Stimulated activated CD8-positive, alpha-beta memory T cell treated with anti-CD3 and anti-CD28 coated beads, Interleukin-4, amount 100 ng/mL, for 48 hours (primary cell): Measurements from ENCODE around the gene CNNM1.

Experiments used
- DNase-seq: peaks from one replicate; pipeline ENCODE4 v3.0.0-alpha.2; 2020

The CNNM1 gene

GRCh38 chr10:99375426-99375825, 46.3 kb downstream of the CNNM1 start:
- DNase-seq, result no peak

- DNase-seq, result no peak
These were observed 53.0 kb downstream of the CNNM1 start for GRCh38 chr10:99382176-99382575.

- no peak for DNase-seq
These were observed 57.9 kb downstream of the CNNM1 start for GRCh38 chr10:99387071-99387470.

DNA sequence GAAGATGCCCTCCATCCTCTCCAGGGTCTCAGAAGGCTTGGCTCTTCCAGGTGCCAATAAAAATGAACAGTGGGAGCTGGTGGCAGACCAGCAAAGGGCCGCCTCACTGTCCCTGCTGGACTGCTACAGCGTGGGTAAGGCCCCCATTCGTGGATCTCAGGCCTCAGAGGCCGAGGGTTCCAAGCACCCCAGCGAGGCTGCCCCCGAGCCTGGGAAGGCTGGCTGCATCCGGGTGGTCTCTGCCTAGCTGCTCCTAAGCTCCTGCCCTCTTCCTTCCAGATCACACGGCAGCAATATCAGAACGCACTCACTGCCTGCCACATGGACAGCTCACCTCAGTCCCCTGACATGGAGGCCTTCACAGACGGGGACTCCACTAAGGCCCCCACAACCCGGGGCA, 58.4 kb downstream of the CNNM1 start:
- DNase-seq, result no peak

DNA sequence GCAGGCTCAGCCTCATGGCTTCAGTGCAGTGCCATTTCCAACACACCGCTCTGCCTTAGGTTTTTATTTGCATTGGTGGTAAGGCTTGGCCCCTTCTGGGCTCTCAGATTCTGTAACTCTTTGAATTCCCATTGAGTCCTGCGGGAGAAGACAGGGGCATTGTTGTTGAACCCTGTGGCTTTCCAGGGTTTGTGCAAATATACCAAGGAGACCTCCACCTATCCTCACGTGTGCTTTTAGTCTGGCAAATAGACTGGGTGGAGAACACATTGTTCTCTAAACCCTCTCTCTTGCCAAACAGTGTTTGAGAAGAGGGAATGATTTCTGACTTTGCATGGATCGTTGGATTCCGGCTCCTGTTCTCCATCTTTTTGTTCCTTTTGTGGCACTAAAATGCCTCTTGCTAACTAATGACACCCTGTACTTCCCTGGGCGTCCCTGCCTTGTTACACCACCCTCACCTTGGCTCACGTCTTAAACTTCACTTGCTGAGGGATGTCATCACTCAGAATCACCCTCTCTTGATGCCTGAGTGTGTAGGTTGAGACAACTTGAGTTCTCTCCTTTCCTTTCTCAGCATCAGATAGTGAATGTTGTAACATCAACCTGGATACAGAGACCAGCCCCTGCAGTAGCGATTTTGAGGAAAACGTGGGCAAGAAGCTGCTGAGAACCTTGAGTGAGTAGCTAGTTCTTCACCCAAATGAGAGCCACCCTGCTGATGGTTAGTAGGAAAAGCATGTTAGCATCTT, 60.7 kb downstream of the CNNM1 start:
- DNase-seq, result no peak

- DNase-seq, result no peak
These were observed 62.2 kb downstream of the CNNM1 start for GRCh38 chr10:99391346-99391745.

- DNase-seq, result no peak
These were observed 63.9 kb downstream of the CNNM1 start for GRCh38 chr10:99393036-99393435.

GRCh38 chr10:99393683-99394082, 64.5 kb downstream of the CNNM1 start:
- DNase-seq, result no peak

- DNase-seq, result no peak
These were observed 65.1 kb downstream of the CNNM1 start for GRCh38 chr10:99394256-99394655.

GRCh38 chr10:99394761-99395386, 65.7 kb downstream of the CNNM1 start:
- no peak for DNase-seq

DNA sequence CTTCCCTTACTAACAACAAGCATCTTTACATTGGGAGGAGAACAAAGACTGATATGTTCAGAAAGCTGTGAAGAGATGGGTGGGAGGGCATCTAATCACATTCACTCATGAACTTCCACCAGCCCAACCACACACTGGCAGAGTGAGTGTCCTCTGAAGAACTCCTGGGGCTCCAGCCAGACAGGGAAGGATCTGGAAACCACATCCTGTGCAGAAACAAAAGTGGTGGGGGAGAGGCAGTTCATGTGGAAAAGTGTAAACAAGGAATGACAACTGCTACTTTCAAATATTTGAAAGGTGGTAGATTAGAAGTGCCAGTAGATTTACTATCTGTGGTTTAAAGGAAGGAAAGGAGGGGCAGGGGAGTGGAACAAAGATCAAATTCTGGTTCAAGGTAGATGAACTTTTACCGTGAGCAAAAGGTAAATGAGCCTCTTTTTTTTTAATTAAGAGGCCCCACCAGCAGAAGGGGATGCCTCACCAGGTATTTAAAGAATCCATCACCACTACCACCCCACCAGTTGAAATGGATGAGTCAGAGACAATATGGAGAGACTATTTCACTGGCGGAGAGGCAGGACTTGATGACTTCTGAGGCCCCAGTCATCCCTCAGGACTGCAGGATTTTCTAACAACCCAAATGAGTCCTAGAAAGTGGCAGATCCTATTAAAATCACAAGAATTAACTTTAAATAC, 66.7 kb downstream of the CNNM1 start:
- DNase-seq, result no peak

DNA sequence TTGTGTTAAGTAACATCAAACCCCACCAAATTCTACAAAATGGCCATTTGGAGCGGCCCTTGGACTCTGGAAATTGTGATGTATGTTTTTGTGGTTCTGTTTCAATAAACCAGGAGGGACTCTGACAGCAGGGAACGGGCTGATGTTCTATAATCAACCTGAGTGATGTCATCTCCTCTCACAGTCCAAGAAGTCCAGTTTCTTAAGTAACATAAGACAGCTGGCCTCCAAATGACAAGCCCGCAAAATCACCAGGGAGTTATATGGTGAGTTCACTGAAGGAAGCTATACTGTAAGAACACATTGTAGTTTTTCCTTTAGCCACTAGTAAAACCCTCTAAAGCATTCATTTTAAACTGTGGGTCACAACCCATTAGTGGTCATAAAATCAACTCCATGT, 67.3 kb downstream of the CNNM1 start:
- DNase-seq, result no peak

DNA sequence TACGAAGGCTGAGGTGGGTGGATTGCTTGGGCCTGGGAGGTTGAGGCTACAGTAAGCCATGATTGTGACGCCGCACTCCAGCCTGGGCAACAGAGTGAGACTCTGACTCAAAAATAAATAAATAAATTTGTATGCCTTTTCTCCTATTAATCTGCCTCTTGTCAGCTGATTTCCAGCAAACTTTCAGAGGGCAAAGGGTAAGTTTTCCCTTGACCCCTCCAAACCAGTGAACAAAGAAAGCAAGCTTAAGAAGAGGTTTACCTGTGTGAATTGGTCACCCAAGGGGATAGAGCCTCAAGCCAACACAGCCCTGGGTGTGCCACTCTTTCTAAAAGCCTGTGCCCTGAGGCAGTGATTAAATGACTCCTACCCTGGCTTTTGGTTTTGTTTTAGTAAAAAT, 70.5 kb downstream of the CNNM1 start:
- no peak for DNase-seq

DNA sequence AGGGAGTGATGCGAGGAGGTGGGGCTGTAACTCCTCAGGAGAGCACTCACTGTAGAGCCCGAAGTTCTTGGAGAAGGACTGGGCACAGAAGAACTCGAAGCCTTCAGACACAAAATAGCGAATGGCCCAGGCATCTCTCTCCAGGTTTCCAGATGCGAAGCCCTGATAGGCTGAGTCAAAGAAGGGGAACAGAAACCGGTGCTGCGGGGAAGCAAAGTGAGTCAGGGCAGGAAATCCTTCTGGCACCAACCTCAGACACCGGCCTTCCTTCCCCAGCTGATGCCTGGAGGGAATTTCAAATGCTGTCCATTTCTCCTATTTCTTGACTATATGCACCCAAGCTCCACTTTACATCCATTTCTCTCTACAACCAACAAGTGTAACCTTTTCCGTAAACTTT, 74.5 kb downstream of the CNNM1 start:
- DNase-seq, result no peak

DNA sequence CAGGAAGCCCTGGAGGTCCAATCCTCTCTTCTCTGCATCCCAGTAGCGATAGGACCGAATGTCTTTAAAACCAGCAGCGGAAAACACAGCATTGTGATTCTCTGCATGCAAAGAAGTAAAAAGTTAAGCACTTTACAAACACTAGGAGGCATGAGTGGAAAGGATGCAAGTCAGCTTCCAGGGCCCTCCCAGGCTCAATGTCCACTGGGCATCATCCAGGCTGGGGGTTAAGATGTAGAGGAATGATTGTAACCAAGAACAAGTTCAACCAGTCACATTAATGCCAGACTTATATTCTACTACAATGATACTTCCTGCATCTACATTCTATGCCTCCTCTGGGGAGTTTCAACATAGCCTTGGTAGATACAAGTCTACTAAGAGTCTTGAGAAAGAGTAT, 77.0 kb downstream of the CNNM1 start:
- DNase-seq, result no peak

GRCh38 chr10:99410146-99410545, 81.0 kb downstream of the CNNM1 start:
- DNase-seq, result no peak

- DNase-seq, result no peak
These were observed 81.7 kb downstream of the CNNM1 start for GRCh38 chr10:99410876-99411275.

DNA sequence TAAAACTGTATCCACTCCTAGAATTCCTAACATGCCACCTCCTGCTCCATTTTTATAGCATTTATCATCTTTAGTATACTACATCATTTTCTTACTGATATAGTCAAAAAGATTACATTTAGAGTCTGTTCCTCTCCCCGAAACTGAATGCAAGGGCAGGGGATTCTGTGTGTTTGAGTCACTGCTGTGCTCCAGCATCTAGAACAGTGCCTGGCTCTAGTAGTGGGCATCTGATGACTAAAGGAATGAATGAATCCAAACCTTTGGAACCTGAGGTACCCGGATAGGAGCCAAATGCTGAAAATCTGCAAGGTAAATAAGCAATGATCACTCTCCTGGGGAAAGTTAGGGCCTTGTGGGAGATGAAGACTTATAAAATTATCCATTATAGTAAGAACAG, 82.4 kb downstream of the CNNM1 start:
- no peak for DNase-seq

- no peak for DNase-seq
These were observed 82.9 kb downstream of the CNNM1 start for GRCh38 chr10:99412099-99412498.

DNA sequence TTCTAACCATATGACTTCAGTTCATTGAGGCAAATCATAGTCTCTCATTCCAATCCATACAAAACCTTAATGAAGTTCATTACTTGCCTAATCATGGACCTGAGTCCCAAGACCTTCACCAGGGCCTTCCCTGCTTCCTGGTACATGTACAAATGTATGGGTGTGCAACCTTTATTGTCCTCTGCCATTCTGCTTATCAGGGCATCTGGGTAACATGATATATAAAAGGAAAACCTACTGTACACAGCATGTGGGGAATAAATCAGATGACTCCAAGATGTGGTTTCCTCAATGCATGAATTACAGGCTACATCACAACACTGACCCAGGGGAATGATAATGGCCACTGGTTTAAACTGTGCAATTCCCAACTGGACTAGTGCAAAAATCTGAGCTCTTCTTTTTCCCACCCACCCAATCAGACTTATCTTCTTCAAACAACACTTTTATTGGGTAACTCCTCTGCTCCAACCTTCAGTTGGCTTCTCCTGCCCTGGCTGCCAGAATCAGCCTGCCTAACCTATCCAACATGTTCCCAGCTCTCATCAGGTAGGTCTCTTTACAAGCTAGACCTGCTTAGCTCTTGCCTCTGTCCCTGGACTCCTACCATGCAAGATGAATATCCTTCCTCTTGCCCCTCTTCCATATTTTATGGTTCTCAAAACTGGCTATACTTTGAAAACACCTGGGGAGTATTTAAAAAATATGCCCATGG, 89.9 kb downstream of the CNNM1 start:
- no peak for DNase-seq

DNA sequence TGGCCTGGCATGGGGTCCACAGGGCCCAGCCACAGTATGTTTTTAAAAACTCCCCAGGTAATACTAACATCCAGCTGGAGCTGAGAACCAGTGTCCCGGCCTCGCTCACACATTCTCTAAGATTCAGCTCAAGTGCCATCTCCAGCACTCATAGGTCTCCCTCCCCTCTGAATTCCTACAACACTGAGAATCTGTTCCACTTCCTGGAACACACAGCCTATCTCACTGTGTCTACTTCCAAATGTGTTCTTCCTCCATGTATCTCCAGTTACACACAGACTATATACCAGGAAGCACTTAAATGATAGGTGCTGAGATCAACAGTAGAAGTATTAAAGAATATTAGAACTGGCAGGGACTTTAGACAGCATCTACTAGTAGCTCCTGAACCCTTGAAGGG, 90.5 kb downstream of the CNNM1 start:
- no peak for DNase-seq

DNA sequence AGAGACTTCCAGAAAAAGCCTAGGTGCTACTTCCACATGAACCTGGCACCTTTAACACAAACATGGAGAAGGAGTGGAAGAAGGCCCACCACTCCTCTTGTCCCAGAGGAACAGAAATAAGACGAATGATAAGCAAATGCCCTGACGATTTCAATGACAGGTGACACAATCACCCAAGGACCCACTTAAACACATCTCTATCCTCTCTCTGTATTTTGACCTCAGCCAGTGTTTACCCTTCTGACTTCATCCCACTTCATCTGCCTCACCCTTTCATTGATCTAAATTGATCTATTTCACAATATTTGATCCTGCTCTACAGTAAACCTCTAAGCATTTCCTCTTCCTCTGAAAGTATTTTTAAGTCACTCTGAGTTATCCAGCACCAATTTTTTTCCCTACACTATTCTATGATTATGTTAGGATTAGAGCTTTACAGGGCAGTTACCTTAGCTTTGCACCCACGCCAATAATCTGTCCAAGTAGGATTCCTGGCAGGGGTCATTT, 92.1 kb downstream of the CNNM1 start:
- no peak for DNase-seq

DNA sequence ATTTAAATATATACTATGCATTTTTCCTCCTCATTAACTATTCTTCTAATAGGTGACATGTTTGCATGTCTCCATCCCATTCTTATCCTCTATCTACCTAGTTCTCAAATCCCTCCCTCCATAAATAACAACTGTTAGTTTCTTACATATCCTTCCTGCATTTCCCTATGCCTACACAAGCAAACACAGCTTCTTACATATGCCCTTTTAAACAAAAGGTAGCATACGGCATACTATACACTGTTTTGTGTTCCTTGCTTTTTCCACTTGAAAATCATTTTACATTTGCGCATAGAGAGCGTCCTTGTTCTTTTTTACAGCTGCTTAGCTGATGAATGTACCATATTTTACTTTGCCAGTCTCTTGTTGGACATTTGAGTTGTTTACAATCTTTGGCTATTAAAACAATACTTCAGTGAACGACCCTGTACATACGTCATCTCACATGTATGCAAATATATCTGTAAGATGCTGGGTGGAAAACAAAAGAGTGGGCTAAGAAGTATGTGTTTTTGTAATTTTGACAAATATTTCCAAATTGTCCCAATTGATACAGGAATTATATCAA, 93.5 kb downstream of the CNNM1 start:
- DNase-seq, result no peak
